Duodenal mucosa (tissue), 2 donors: ENCODE measurements around the gene ADGRD2.

ENCODE experiments used
- H3K27ac ChIP-seq: one replicate; pipeline ENCODE4 v1.7.0; 2013; ENCODE audit warnings: low read depth, low read length
- H3K27me3 ChIP-seq, 2 donors: one replicate each; pipeline ENCODE4 v1.7.0; 2013; ENCODE audit warnings: low read length in 2 of 2, control low read depth in 1 of 2; ENCODE audit not compliant: insufficient read depth in 2 of 2, control insufficient read depth in 1 of 2
- H3K36me3 ChIP-seq, 2 donors: one replicate each; pipeline ENCODE4 v1.7.0; 2013; ENCODE audit warnings: low read length in 2 of 2, control low read depth in 1 of 2; ENCODE audit not compliant: insufficient read depth in 2 of 2, control insufficient read depth in 1 of 2
- H3K4me1 ChIP-seq, 2 donors: one replicate each; pipeline ENCODE4 v1.7.0; 2013; ENCODE audit warnings: low read length in 2 of 2, control low read depth in 1 of 2; ENCODE audit not compliant: insufficient read depth in 2 of 2, control insufficient read depth in 1 of 2
- H3K4me3 ChIP-seq, 2 donors: one replicate each; pipeline ENCODE4 v1.7.0; 2013; ENCODE audit warnings: low read length in 2 of 2, low read depth in 1 of 2
- H3K9ac ChIP-seq, 2 donors: one replicate each; pipeline ENCODE4 v1.7.0; 2013; ENCODE audit warnings: low read length in 2 of 2, low read depth in 1 of 2
- H3K9me3 ChIP-seq, 2 donors: one replicate each; pipeline ENCODE4 v1.7.0; 2013; ENCODE audit warnings: low read length in 2 of 2, control low read depth in 1 of 2; ENCODE audit not compliant: control insufficient read depth in 1 of 2

ADGRD2 gene

DNA sequence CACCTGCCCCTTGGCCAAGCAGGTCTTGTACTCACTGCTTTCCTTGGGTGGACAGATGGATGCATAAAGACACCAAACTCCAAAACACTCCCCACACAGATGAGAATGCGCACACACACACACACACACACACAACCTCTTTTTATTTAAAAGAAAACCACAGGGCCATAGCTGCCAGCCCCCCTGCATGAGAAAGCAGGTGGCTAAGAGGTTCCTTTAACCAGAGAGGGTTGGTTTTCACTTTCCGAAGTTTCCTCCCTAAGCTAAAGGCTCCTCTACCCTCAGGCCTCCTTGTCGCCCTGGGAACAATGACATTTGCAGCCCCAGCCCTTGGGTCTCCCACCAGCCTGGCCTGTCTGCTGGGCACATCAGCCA, 45.8 kb downstream of the ADGRD2 start:
- Histone ChIP-seq H3K9ac (no peak overlapping the region), H3K4me3 (no peak overlapping the region), H3K4me1 (no peaks in the 10 kb centered on the region), H3K9me3 (no peaks in the 10 kb centered on the region), H3K27ac (no peak overlapping the region), H3K36me3 (no peaks in the 10 kb centered on the region), H3K27me3 (peaks cover 0 to 18% of the 10 kb centered on the region in 2 donors)

DNA sequence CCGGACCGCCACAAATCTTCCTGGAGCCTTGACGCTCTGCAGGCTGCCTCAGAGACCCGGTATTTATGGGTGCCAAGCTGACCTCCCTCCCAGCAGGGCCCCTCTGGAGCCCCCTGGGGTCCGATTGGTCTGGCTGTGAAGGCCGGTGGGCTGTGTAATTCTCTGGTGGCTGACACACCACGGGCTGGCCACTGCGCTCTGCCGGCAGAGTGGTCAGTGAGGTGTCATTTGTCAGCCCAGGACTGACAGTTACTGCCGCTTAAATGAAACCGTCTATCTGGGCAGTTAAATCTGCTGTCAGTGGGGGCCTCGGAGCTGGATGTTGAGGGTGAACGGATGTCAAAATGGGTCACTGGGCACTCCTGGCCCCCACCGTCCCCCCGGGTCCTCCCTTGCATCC, 46.2 kb downstream of the ADGRD2 start:
- Histone ChIP-seq H3K4me3 (no peak overlapping the region), H3K9ac (no peak overlapping the region), H3K27ac (no peak overlapping the region), H3K36me3 (no peaks in the 10 kb centered on the region), H3K27me3 (peaks cover 3 to 22% of the 10 kb centered on the region in 2 donors), H3K4me1 (no peaks in the 10 kb centered on the region), H3K9me3 (no peaks in the 10 kb centered on the region)

DNA sequence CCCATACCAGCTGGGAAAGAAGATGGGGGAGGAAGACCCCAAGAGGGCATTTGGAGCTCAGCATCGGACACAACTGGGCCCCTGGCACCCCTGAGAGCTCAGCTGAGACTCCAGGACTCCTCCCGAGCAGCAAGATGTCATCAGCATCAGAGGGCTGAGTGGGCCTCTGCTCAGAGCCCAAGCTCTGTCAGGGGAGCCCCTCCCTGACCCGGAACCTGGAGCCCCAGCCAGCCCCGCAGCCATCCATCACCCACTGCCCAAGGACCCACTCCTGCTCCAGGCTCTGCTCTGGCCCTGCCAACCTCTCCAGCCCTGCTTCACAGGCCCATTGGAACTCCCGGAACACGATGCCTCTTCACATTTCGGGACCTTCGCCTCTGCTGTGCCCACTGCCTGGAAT, 47.2 kb downstream of the ADGRD2 start:
- no peak overlapping the region for H3K27ac ChIP-seq
- H3K9me3 ChIP-seq = no peaks in the 10 kb centered on the region
- H3K9ac ChIP-seq = no peak overlapping the region
- no peak overlapping the region for H3K4me3 ChIP-seq
- no peaks in the 10 kb centered on the region for H3K36me3 ChIP-seq
- H3K27me3 ChIP-seq = peaks cover 10 to 30% of the 10 kb centered on the region in 2 donors
- no peaks in the 10 kb centered on the region for H3K4me1 ChIP-seq

GRCh38 chr9:124498040-124498439, 47.8 kb downstream of the ADGRD2 start:
- no peaks in the 10 kb centered on the region for H3K36me3 ChIP-seq
- H3K27me3 ChIP-seq = peaks cover 11 to 36% of the 10 kb centered on the region in 2 donors
- H3K27ac ChIP-seq = no peak overlapping the region
- no peaks in the 10 kb centered on the region for H3K9me3 ChIP-seq
- H3K4me3 ChIP-seq = no peak overlapping the region
- H3K4me1 ChIP-seq = no peaks in the 10 kb centered on the region
- H3K9ac ChIP-seq = no peak overlapping the region

GRCh38 chr9:124498499-124499146, 48.4 kb downstream of the ADGRD2 start:
- Histone ChIP-seq H3K4me3 (no peak overlapping the region), H3K27me3 (peaks cover 16 to 40% of the 10 kb centered on the region in 2 donors), H3K27ac (no peak overlapping the region), H3K9ac (no peak overlapping the region), H3K36me3 (no peaks in the 10 kb centered on the region), H3K9me3 (no peaks in the 10 kb centered on the region), H3K4me1 (no peaks in the 10 kb centered on the region)

GRCh38 chr9:124499216-124499615, 49.0 kb downstream of the ADGRD2 start:
- H3K9ac ChIP-seq = no peak overlapping the region
- H3K9me3 ChIP-seq = no peaks in the 10 kb centered on the region
- no peak overlapping the region for H3K27ac ChIP-seq
- peaks cover 0 to 4% of the 10 kb centered on the region in 2 donors for H3K4me1 ChIP-seq
- no peak overlapping the region for H3K4me3 ChIP-seq
- H3K36me3 ChIP-seq = no peaks in the 10 kb centered on the region
- H3K27me3 ChIP-seq = peaks cover 22 to 46% of the 10 kb centered on the region in 2 donors

GRCh38 chr9:124500028-124500795, 50.0 kb downstream of the ADGRD2 start:
- H3K9ac ChIP-seq = no peak overlapping the region
- H3K27me3 ChIP-seq = peaks cover 26 to 52% of the 10 kb centered on the region in 2 donors
- no peak overlapping the region for H3K27ac ChIP-seq
- no peaks in the 10 kb centered on the region for H3K36me3 ChIP-seq
- H3K4me1 ChIP-seq = peaks cover 0 to 4% of the 10 kb centered on the region in 2 donors
- no peaks in the 10 kb centered on the region for H3K9me3 ChIP-seq
- no peak overlapping the region for H3K4me3 ChIP-seq

- Histone ChIP-seq H3K27ac (no peak overlapping the region), H3K9ac (no peak overlapping the region), H3K36me3 (no peaks in the 10 kb centered on the region), H3K27me3 (peaks cover 34 to 56% of the 10 kb centered on the region in 2 donors), H3K4me3 (no peak overlapping the region), H3K9me3 (no peaks in the 10 kb centered on the region), H3K4me1 (peaks cover 0 to 4% of the 10 kb centered on the region in 2 donors)
Observed at GRCh38 chr9:124500796-124501611, 50.8 kb downstream of the ADGRD2 start.

DNA sequence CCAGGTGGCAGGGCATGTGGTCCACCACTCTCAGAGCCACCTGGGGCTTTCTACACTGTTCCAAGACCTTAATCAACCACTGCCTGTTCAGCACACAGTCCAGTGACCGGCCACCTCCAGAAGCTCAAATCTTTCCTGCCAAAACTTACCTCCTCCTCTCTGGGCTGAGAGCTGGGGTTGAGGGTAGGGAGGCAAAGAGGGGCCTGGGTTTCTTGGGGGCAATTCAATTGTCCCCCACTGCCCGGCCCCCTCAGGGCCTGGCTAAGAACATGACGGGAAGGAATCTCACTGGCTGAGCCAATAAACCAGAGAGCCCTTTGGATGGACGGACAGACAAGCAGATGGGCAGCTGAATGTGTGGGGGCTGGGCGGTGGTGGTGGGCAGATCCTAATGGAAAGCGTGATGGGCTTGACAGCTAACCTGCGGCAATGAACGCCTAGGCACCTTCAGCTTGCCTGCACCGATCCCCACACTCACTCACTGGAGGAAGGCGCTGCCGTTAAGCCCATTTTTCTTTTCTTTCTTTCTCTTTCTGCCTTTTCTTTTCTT, 51.6 kb downstream of the ADGRD2 start:
- peaks cover 36 to 58% of the 10 kb centered on the region in 2 donors for H3K27me3 ChIP-seq
- no peak overlapping the region for H3K4me3 ChIP-seq

More for the DNA sequence above, 51.6 kb downstream of the ADGRD2 start:
- Histone ChIP-seq H3K9me3 (no peaks in the 10 kb centered on the region), H3K9ac (no peak overlapping the region), H3K27ac (no peak overlapping the region), H3K36me3 (no peaks in the 10 kb centered on the region), H3K4me1 (peaks cover 0 to 4% of the 10 kb centered on the region in 2 donors)
